Measurements from ENCODE around the gene RAB11FIP2. TPM values are rescaled to one million over a fixed set of nuclear protein-coding genes. Genes with fewer than 3 reads are reported as not detected.

The RAB11FIP2 gene
- total RNA-seq, 2 experiments from 2014 or later = 12.8 to 16.9 TPM

GRCh38 chr10:118026936-118027335, 19.8 kb downstream of the RAB11FIP2 start:
- H3K27me3 Mint-ChIP-seq = no peaks in the 10 kb centered on the region
- DNase-seq = no peak

GRCh38 chr10:118020365-118020764, 26.4 kb downstream of the RAB11FIP2 start:
- CTCF ChIA-PET = no interaction called here
- ATAC-seq (no peak), DNase-seq (no peak)
- no peaks in the 10 kb centered on the region for H3K27me3 Mint-ChIP-seq
- H3K27ac Mint-ChIP-seq = no peak overlapping the region
- H3K4me1 Mint-ChIP-seq = no peaks in the 10 kb centered on the region
- H3K36me3 Mint-ChIP-seq = peaks cover 1% of the 10 kb centered on the region
- H3K9me3 Mint-ChIP-seq (ENCODE audit: low read depth) = no peaks in the 10 kb centered on the region
- H3K4me3 Mint-ChIP-seq = no peak overlapping the region

More at GRCh38 chr10:118026936-118027335, 19.8 kb downstream of the RAB11FIP2 start:
- Mint-ChIP-seq H3K4me1 (peaks cover 4% of the 10 kb centered on the region), H3K9me3 (ENCODE audit: low read depth) (no peaks in the 10 kb centered on the region), H3K4me3 (no peak overlapping the region), H3K36me3 (peaks cover 7% of the 10 kb centered on the region), H3K27ac (no peak overlapping the region)
- no peak for ATAC-seq
- CTCF ChIA-PET = no interaction called here

- Mint-ChIP-seq H3K27ac (no peak overlapping the region), H3K4me3 (no peak overlapping the region), H3K27me3 (no peaks in the 10 kb centered on the region), H3K9me3 (ENCODE audit: low read depth) (no peaks in the 10 kb centered on the region), H3K36me3 (peaks cover 5% of the 10 kb centered on the region), H3K4me1 (no peaks in the 10 kb centered on the region)
- CTCF ChIA-PET = no interaction called here
- DNase-seq = no peak
- ATAC-seq = no peak
Measured at GRCh38 chr10:118017850-118018249, 28.9 kb downstream of the RAB11FIP2 start.

- CTCF ChIA-PET = no interaction called here
Measured at GRCh38 chr10:118017071-118017740, 29.5 kb downstream of the RAB11FIP2 start.

GRCh38 chr10:118012952-118013525, 33.7 kb downstream of the RAB11FIP2 start:
- CTCF ChIA-PET = no interaction called here
- Mint-ChIP-seq H3K4me1 (no peaks in the 10 kb centered on the region), H3K27me3 (no peaks in the 10 kb centered on the region), H3K27ac (no peak overlapping the region), H3K36me3 (peaks cover 9% of the 10 kb centered on the region), H3K4me3 (no peak overlapping the region), H3K9me3 (ENCODE audit: low read depth) (no peaks in the 10 kb centered on the region)
- no peak for ATAC-seq
- no peak for DNase-seq

More at GRCh38 chr10:118017071-118017740, 29.5 kb downstream of the RAB11FIP2 start:
- H3K36me3 Mint-ChIP-seq = peaks cover 6% of the 10 kb centered on the region
- H3K4me3 Mint-ChIP-seq = no peak overlapping the region
- DNase-seq = no peak
- H3K4me1 Mint-ChIP-seq = no peaks in the 10 kb centered on the region
- no peak for ATAC-seq
- no peaks in the 10 kb centered on the region for H3K9me3 Mint-ChIP-seq (ENCODE audit: low read depth)
- no peak overlapping the region for H3K27ac Mint-ChIP-seq
- no peaks in the 10 kb centered on the region for H3K27me3 Mint-ChIP-seq

- H3K4me1 Mint-ChIP-seq = peaks cover 2% of the 10 kb centered on the region
- no peak for ATAC-seq
- no peak overlapping the region for H3K27ac Mint-ChIP-seq
- no peak overlapping the region for H3K4me3 Mint-ChIP-seq
- no peak for DNase-seq
- CTCF ChIA-PET = no interaction called here
- H3K27me3 Mint-ChIP-seq = no peaks in the 10 kb centered on the region
- peaks cover 23% of the 10 kb centered on the region for H3K36me3 Mint-ChIP-seq
- H3K9me3 Mint-ChIP-seq (ENCODE audit: low read depth) = no peaks in the 10 kb centered on the region
Measured at GRCh38 chr10:118007773-118008172, 39.0 kb downstream of the RAB11FIP2 start.

GRCh38 chr10:118003126-118003525, 43.6 kb downstream of the RAB11FIP2 start:
- CTCF ChIA-PET = interaction anchor here (0.7 kb wide), 2 partner anchors 77 to 317 kb away, joined by 3 to 4 read pairs; no protein-coding TSS in a partner anchor
- no peak overlapping the region for H3K27ac Mint-ChIP-seq
- DNase-seq = no peak
- peaks cover 5% of the 10 kb centered on the region for H3K4me1 Mint-ChIP-seq
- H3K4me3 Mint-ChIP-seq = no peak overlapping the region
- H3K9me3 Mint-ChIP-seq (ENCODE audit: low read depth) = no peaks in the 10 kb centered on the region
- H3K36me3 Mint-ChIP-seq = peaks cover 28% of the 10 kb centered on the region
- no peak for ATAC-seq
- H3K27me3 Mint-ChIP-seq = no peaks in the 10 kb centered on the region

- Mint-ChIP-seq H3K4me3 (no peak overlapping the region), H3K27ac (no peak overlapping the region), H3K27me3 (no peaks in the 10 kb centered on the region), H3K36me3 (peaks cover 30% of the 10 kb centered on the region), H3K4me1 (peaks cover 5% of the 10 kb centered on the region), H3K9me3 (ENCODE audit: low read depth) (no peaks in the 10 kb centered on the region)
- ATAC-seq (no peak), DNase-seq (no peak)
- CTCF ChIA-PET = no interaction called here
Measured at GRCh38 chr10:118002581-118002980, 44.2 kb downstream of the RAB11FIP2 start.

- ATAC-seq (no peak), DNase-seq (no peak)
- CTCF ChIA-PET = no interaction called here
- Mint-ChIP-seq H3K36me3 (peaks cover 20% of the 10 kb centered on the region), H3K9me3 (ENCODE audit: low read depth) (peaks cover 3% of the 10 kb centered on the region), H3K4me3 (no peak overlapping the region), H3K4me1 (peaks cover 3% of the 10 kb centered on the region), H3K27ac (no peak overlapping the region), H3K27me3 (no peaks in the 10 kb centered on the region)
Measured at GRCh38 chr10:117997673-117998072, 49.1 kb downstream of the RAB11FIP2 start.

GRCh38 chr10:117996709-117997108, 50.0 kb downstream of the RAB11FIP2 start:
- DNase-seq (no peak), ATAC-seq (no peak)
- H3K4me1 Mint-ChIP-seq = no peaks in the 10 kb centered on the region
- no peak overlapping the region for H3K27ac Mint-ChIP-seq
- no peak overlapping the region for H3K4me3 Mint-ChIP-seq
- peaks cover 14% of the 10 kb centered on the region for H3K36me3 Mint-ChIP-seq
- CTCF ChIA-PET = no interaction called here
- H3K27me3 Mint-ChIP-seq = no peaks in the 10 kb centered on the region
- peaks cover 3% of the 10 kb centered on the region for H3K9me3 Mint-ChIP-seq (ENCODE audit: low read depth)

- Mint-ChIP-seq H3K4me1 (no peaks in the 10 kb centered on the region), H3K36me3 (peaks cover 9% of the 10 kb centered on the region), H3K4me3 (no peak overlapping the region), H3K9me3 (ENCODE audit: low read depth) (peaks cover 3% of the 10 kb centered on the region), H3K27me3 (no peaks in the 10 kb centered on the region), H3K27ac (no peak overlapping the region)
- ATAC-seq = no peak
- DNase-seq = no peak
- CTCF ChIA-PET = no interaction called here
Measured at GRCh38 chr10:117994771-117995170, 52.0 kb downstream of the RAB11FIP2 start.

GRCh38 chr10:117993166-117993565, 53.6 kb downstream of the RAB11FIP2 start:
- Mint-ChIP-seq H3K27ac (no peak overlapping the region), H3K27me3 (no peaks in the 10 kb centered on the region), H3K9me3 (ENCODE audit: low read depth) (peaks cover 3% of the 10 kb centered on the region), H3K4me1 (no peaks in the 10 kb centered on the region), H3K36me3 (peaks cover 9% of the 10 kb centered on the region), H3K4me3 (no peak overlapping the region)
- DNase-seq (no peak), ATAC-seq (no peak)
- CTCF ChIA-PET = no interaction called here

- Mint-ChIP-seq H3K36me3 (peaks cover 2% of the 10 kb centered on the region), H3K4me3 (no peak overlapping the region), H3K27ac (no peak overlapping the region), H3K27me3 (no peaks in the 10 kb centered on the region), H3K9me3 (ENCODE audit: low read depth) (peaks cover 7% of the 10 kb centered on the region), H3K4me1 (no peaks in the 10 kb centered on the region)
- CTCF ChIA-PET = no interaction called here
- ATAC-seq (no peak), DNase-seq (no peak)
Measured at GRCh38 chr10:117991701-117992100, 55.0 kb downstream of the RAB11FIP2 start.

- peaks cover 4% of the 10 kb centered on the region for H3K9me3 Mint-ChIP-seq (ENCODE audit: low read depth)
- H3K4me1 Mint-ChIP-seq = no peaks in the 10 kb centered on the region
- no peak overlapping the region for H3K4me3 Mint-ChIP-seq
- H3K27me3 Mint-ChIP-seq = no peaks in the 10 kb centered on the region
- H3K36me3 Mint-ChIP-seq = no peaks in the 10 kb centered on the region
- ATAC-seq = no peak
- no peak overlapping the region for H3K27ac Mint-ChIP-seq
- DNase-seq = no peak
- CTCF ChIA-PET = no interaction called here
Measured at GRCh38 chr10:117989962-117990361, 56.8 kb downstream of the RAB11FIP2 start.
